Middle frontal gyrus (tissue), 1 donor: ENCODE results near the gene ARSB.

ENCODE experiments used
- DNase-seq: peaks from one replicate; pipeline ENCODE4 v3.0.0-alpha.2; 2015; ENCODE audit warnings: low spot score; ENCODE audit errors: extremely low spot score

ARSB gene

GRCh38 chr5:78838753-78839152, 146.4 kb downstream of the ARSB start:
- DNase-seq, result no peak

GRCh38 chr5:78837836-78838235, 147.3 kb downstream of the ARSB start:
- no peak for DNase-seq

GRCh38 chr5:78835176-78835575, 149.9 kb downstream of the ARSB start:
- DNase-seq, result no peak

GRCh38 chr5:78833284-78833683, 151.8 kb downstream of the ARSB start:
- no peak for DNase-seq

GRCh38 chr5:78830528-78831046, 154.5 kb downstream of the ARSB start:
- DNase-seq, result no peak

- no peak for DNase-seq
Observed at GRCh38 chr5:78829811-78830527, 155.1 kb downstream of the ARSB start.

- no peak for DNase-seq
Observed at GRCh38 chr5:78827725-78828124, 157.4 kb downstream of the ARSB start.

GRCh38 chr5:78824831-78825281, 160.3 kb downstream of the ARSB start:
- no peak for DNase-seq

GRCh38 chr5:78823196-78823595, 161.9 kb downstream of the ARSB start:
- DNase-seq, result no peak

GRCh38 chr5:78821536-78822021, 163.5 kb downstream of the ARSB start:
- peak; percentile 7 for DNase-seq

- DNase-seq, result no peak
Observed at GRCh38 chr5:78819707-78820106, 165.4 kb downstream of the ARSB start.

- peak; percentile 47 for DNase-seq
Observed at GRCh38 chr5:78819166-78819565, 165.9 kb downstream of the ARSB start.

- DNase-seq, result no peak
Observed at GRCh38 chr5:78816143-78816765, 168.9 kb downstream of the ARSB start.

- DNase-seq, result no peak
Observed at GRCh38 chr5:78813906-78814530, 171.1 kb downstream of the ARSB start.

GRCh38 chr5:78813286-78813685, 171.8 kb downstream of the ARSB start:
- DNase-seq, result no peak

- no peak for DNase-seq
Observed at GRCh38 chr5:78811866-78812265, 173.2 kb downstream of the ARSB start.

GRCh38 chr5:78811121-78811817, 173.8 kb downstream of the ARSB start:
- DNase-seq, result no peak

- no peak for DNase-seq
Observed at GRCh38 chr5:78810098-78810920, 174.8 kb downstream of the ARSB start.

GRCh38 chr5:78809444-78809843, 175.7 kb downstream of the ARSB start:
- no peak for DNase-seq

- DNase-seq, result no peak
Observed at GRCh38 chr5:78808818-78809217, 176.3 kb downstream of the ARSB start.

GRCh38 chr5:78808380-78808779, 176.7 kb downstream of the ARSB start:
- DNase-seq, result no peak
